B cell (primary cell): ENCODE data around the gene SCGN. TPM values are rescaled to one million over a fixed set of nuclear protein-coding genes. Genes with fewer than 3 reads are reported as not detected.

Source experiments
- ATAC-seq: fragments of 200-7000 bp; cut with Tn5 transposase; one replicate; pipeline ENCODE4 v1.10.0; 2021; ENCODE audit warnings: low read depth, mild to moderate bottlenecking, moderate number of reproducible peaks, moderate library complexity
- CTCF ChIA-PET: fragments of 350-600 bp; sonication (Branson Sonifier 250); formaldehyde crosslinking; loops from one replicate; lab custom pipeline; 2021; ENCODE audit warnings: antibody characterized with exemption, inconsistent platforms; lab: Charles Lee
- POLR2A ChIA-PET: fragments of 350-600 bp; sonication (Branson Sonifier 250); formaldehyde crosslinking; loops from one replicate; lab custom pipeline; 2021; ENCODE audit warnings: antibody characterized with exemption; lab: Charles Lee
- DNase-seq: peaks from one replicate; pipeline ENCODE4 v3.0.0; 2013
- H2AFZ ChIP-seq: 2 replicates; pipeline ENCODE4 v1.6.1; 2012; ENCODE audit warnings: mild to moderate bottlenecking, low read depth, low read length; ENCODE audit not compliant: insufficient read depth, poor library complexity, severe bottlenecking
- H3K27ac ChIP-seq, 2 donors: 1 replicate in 1 of 2; 2 replicates in 1 of 2; pipeline ENCODE4 v1.5.1; 2012 to 2013; ENCODE audit warnings: low read length in 2 of 2, mild to moderate bottlenecking in 2 of 2, moderate library complexity in 1 of 2
- H3K27me3 ChIP-seq, 4 experiments: fragments of 200-600 bp in 1 of 4; sonication (generic) in 1 of 4; replicated peaks in 1 of 4; 1 replicate in 2 of 4; 2 replicates in 2 of 4; pipeline versions ENCODE4 v1.6.1 to v1.7.0; 2013 to 2016; ENCODE audit warnings: low read length in 3 of 4, mild to moderate bottlenecking in 2 of 4, mixed read lengths in 1 of 4, moderate library complexity in 1 of 4; ENCODE audit not compliant: insufficient read depth in 4 of 4, control insufficient read depth in 3 of 4; ENCODE audit errors: control extremely low read depth in 1 of 4
- H3K36me3 ChIP-seq, 2 experiments: replicated peaks in 1 of 2; 1 replicate in 1 of 2; 2 replicates in 1 of 2; pipeline versions ENCODE4 v1.6.1 to v1.7.1; 2013; ENCODE audit warnings: low read length in 1 of 2; ENCODE audit not compliant: insufficient read depth in 2 of 2, control insufficient read depth in 1 of 2; ENCODE audit errors: control extremely low read depth in 1 of 2, extremely low read depth in 1 of 2
- H3K4me1 ChIP-seq, 2 donors: fragments of 200-600 bp in 1 of 2; sonication (generic) in 1 of 2; 1 replicate in 1 of 2; 2 replicates in 1 of 2; pipeline versions ENCODE4 v1.5.1 to v1.6.1; 2013 to 2017; ENCODE audit warnings: low read length in 2 of 2; ENCODE audit not compliant: control insufficient read depth in 2 of 2, insufficient read depth in 2 of 2
- H3K4me2 ChIP-seq: replicated peaks from 2 replicates; pipeline ENCODE3; 2012; ENCODE audit warnings: mild to moderate bottlenecking, low read depth, low read length; ENCODE audit not compliant: poor library complexity, severe bottlenecking
- H3K4me3 ChIP-seq, 5 experiments: fragments of 200-600 bp in 1 of 5; sonication (generic) in 1 of 5; 1 replicate in 3 of 5; 2 replicates in 2 of 5; pipeline versions ENCODE4 v1.5.1 to v1.7.0; 2011 to 2016; ENCODE audit warnings: low read length in 4 of 5, mild to moderate bottlenecking in 4 of 5, low read depth in 2 of 5, control low read depth in 1 of 5, moderate library complexity in 1 of 5; ENCODE audit not compliant: insufficient read depth in 1 of 5; ENCODE audit errors: control extremely low read depth in 1 of 5, extremely low read depth in 1 of 5
- H3K79me2 ChIP-seq: fragments of 200-600 bp; sonication (generic); one replicate; pipeline ENCODE4 v1.6.0; 2016; ENCODE audit warnings: low read length; ENCODE audit not compliant: control insufficient read depth, insufficient read depth
- H3K9ac ChIP-seq: fragments of 200-600 bp; sonication (generic); 2 replicates; pipeline ENCODE4 v1.6.1; 2017; ENCODE audit warnings: mild to moderate bottlenecking, low read length, moderate library complexity
- H3K9me3 ChIP-seq, 3 donors: one replicate each; pipeline versions ENCODE4 v1.6.1 to v1.7.1; 2013; ENCODE audit warnings: low read length in 2 of 3; ENCODE audit not compliant: control insufficient read depth in 2 of 3, insufficient read depth in 1 of 3; ENCODE audit errors: control extremely low read depth in 1 of 3
- H4K20me1 ChIP-seq: 2 replicates; pipeline ENCODE4 v1.6.0; 2012; ENCODE audit warnings: mild to moderate bottlenecking, low read length; ENCODE audit not compliant: insufficient read depth, control insufficient read depth, poor library complexity, severe bottlenecking
- H3K27ac Mint-ChIP-seq: one replicate; pipeline ENCODE4 v1.8.0; 2021; ENCODE audit warnings: mixed read lengths
- H3K27me3 Mint-ChIP-seq: one replicate; pipeline ENCODE4 v1.8.0; 2021; ENCODE audit warnings: mixed read lengths
- H3K4me1 Mint-ChIP-seq: one replicate; pipeline ENCODE4 v1.8.0; 2021; ENCODE audit warnings: mixed read lengths
- H3K4me3 Mint-ChIP-seq: one replicate; pipeline ENCODE4 v1.8.0; 2021; ENCODE audit warnings: mixed read lengths
- H3K9me3 Mint-ChIP-seq: one replicate; pipeline ENCODE4 v1.8.0; 2022; ENCODE audit warnings: mixed read lengths; ENCODE audit not compliant: insufficient read depth
- EZH2 ChIP-seq: IDR thresholded peaks from 2 replicates; pipeline ENCODE4 v1.6.1; 2012; ENCODE audit warnings: borderline replicate concordance, low read depth, mild to moderate bottlenecking, moderate library complexity, low read length; ENCODE audit not compliant: insufficient read depth, poor library complexity, severe bottlenecking
- WGBS: methylation state at CpG from one replicate; pipeline ENCODE4 v1.1.5; 2013; ENCODE audit warnings: missing lambda C conversion rate; ENCODE audit not compliant: insufficient coverage; 5-methylcytosine and 5-hydroxymethylcytosine counted together
- intact Hi-C: fragments of 100-400 bp; cut with micrococcal nuclease; formaldehyde crosslinking; loops from one replicate; pipeline ENCODE4 v1.10.0; 2022
- polyA plus RNA-seq: library from polyadenylated mRNA; depleted of rRNA; stranded (reverse); fragments of >200 nt; gene quantifications from 2 replicates; pipeline ENCODE4 v1.2.3, GENCODE V29; 2012
- total RNA-seq, 2 donors: library from RNA; stranded (reverse); fragments of 120-200 nt in 1 of 2; gene quantifications; 1 replicate in 1 of 2; 2 replicates in 1 of 2; pipeline versions ENCODE4 v1.2.3 to v1.2.4, GENCODE V29; 2013 to 2022
- TF ChIP-seq, protein P1 (sequence below): fragments of 200-600 bp; IDR thresholded peaks from one replicate; pipeline ENCODE4 v1.8.0; 2022; ENCODE audit warnings: antibody characterized with exemption, mild to moderate bottlenecking

Gene SCGN
- total and polyA plus RNA-seq, 2 donors (not counting 1 experiment from before 2014, with no cell fraction given) = not detected

GRCh38 chr6:25623065-25623464, 28.9 kb upstream of the SCGN start:
- Histone ChIP-seq H3K36me3 (no peaks in the 10 kb centered on the region), H3K27ac (no peak overlapping the region), H3K9me3 (no peaks in the 10 kb centered on the region), H3K4me3 (no peak overlapping the region), H3K79me2 (no peaks in the 10 kb centered on the region), H3K27me3 (peaks cover 0 to 5% (median 2%) of the 10 kb centered on the region in 4 experiments), H4K20me1 (no peaks in the 10 kb centered on the region), H3K9ac (no peak overlapping the region), H2AFZ (no peak overlapping the region), H3K4me2 (no peak overlapping the region), H3K4me1 (peaks cover 4 to 5% of the 10 kb centered on the region in 2 donors)
- CTCF ChIA-PET = no interaction called here
- H3K27me3 Mint-ChIP-seq = peaks cover 14% of the 10 kb centered on the region
- WGBS = 100% methylated on average over 1 of the region's 1 CpG
- no peak overlapping the region for H3K4me3 Mint-ChIP-seq
- no peak for TF ChIP-seq EZH2
- TF ChIP-seq, protein P1, sequence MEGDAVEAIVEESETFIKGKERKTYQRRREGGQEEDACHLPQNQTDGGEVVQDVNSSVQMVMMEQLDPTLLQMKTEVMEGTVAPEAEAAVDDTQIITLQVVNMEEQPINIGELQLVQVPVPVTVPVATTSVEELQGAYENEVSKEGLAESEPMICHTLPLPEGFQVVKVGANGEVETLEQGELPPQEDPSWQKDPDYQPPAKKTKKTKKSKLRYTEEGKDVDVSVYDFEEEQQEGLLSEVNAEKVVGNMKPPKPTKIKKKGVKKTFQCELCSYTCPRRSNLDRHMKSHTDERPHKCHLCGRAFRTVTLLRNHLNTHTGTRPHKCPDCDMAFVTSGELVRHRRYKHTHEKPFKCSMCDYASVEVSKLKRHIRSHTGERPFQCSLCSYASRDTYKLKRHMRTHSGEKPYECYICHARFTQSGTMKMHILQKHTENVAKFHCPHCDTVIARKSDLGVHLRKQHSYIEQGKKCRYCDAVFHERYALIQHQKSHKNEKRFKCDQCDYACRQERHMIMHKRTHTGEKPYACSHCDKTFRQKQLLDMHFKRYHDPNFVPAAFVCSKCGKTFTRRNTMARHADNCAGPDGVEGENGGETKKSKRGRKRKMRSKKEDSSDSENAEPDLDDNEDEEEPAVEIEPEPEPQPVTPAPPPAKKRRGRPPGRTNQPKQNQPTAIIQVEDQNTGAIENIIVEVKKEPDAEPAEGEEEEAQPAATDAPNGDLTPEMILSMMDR = no peak
- no peak for DNase-seq
- POLR2A ChIA-PET = no interaction called here
- intact Hi-C loops = no loop called here
- no peaks in the 10 kb centered on the region for H3K9me3 Mint-ChIP-seq
- no peak for ATAC-seq
- H3K4me1 Mint-ChIP-seq = peaks cover 12% of the 10 kb centered on the region
- no peak overlapping the region for H3K27ac Mint-ChIP-seq

- peaks cover 7% of the 10 kb centered on the region for H3K4me1 Mint-ChIP-seq
- TF ChIP-seq EZH2 = no peak
- TF ChIP-seq, protein P1 = no peak
- Histone ChIP-seq H3K36me3 (no peaks in the 10 kb centered on the region), H3K4me3 (no peak overlapping the region), H3K27ac (no peak overlapping the region), H4K20me1 (no peaks in the 10 kb centered on the region), H3K27me3 (peaks cover 0 to 8% (median 3%) of the 10 kb centered on the region in 4 experiments), H3K4me2 (no peak overlapping the region), H3K4me1 (peaks cover 0 to 5% of the 10 kb centered on the region in 2 donors), H3K9me3 (no peaks in the 10 kb centered on the region), H2AFZ (no peak overlapping the region), H3K79me2 (no peaks in the 10 kb centered on the region), H3K9ac (no peak overlapping the region)
- H3K27me3 Mint-ChIP-seq = peaks cover 16% of the 10 kb centered on the region
- no peak for ATAC-seq
- intact Hi-C loops = no loop called here
- no peaks in the 10 kb centered on the region for H3K9me3 Mint-ChIP-seq
- ChIA-PET POLR2A (no interaction called here), CTCF (interaction anchor here (2.7 kb wide), 1 partner anchor 21 kb away, joined by 8 read pairs; no protein-coding TSS in a partner anchor)
- H3K27ac Mint-ChIP-seq = no peak overlapping the region
- no CpG with 5 or more reads among the region's 1 CpG for WGBS
- DNase-seq = no peak
- no peak overlapping the region for H3K4me3 Mint-ChIP-seq
Observed at GRCh38 chr6:25623879-25624278, 28.1 kb upstream of the SCGN start.
